Renal cortical epithelial cell (primary cell): ENCODE data around the gene MINDY4. TPM values are rescaled to one million over a fixed set of nuclear protein-coding genes. Genes with fewer than 3 reads are reported as not detected.

ENCODE experiments used
- DNase-seq: peaks from one replicate; pipeline ENCODE4 v3.0.0-alpha.2; 2011; ENCODE audit warnings: low read depth
- total RNA-seq: library from RNA; depleted of rRNA; stranded (reverse); fragments of >200 nt; gene quantifications from 2 replicates; pipeline ENCODE4 v1.2.3, GENCODE V29; 2014

MINDY4 gene
- total RNA-seq, 1 donor from 2014 or later: 8.8 TPM

GRCh38 chr7:30835396-30835915 is 64.2 kb downstream of the MINDY4 start:
- no peak for DNase-seq

GRCh38 chr7:30836991-30837390 is 65.8 kb downstream of the MINDY4 start:
- DNase-seq: no peak

GRCh38 chr7:30837581-30837980 is 66.4 kb downstream of the MINDY4 start:
- DNase-seq: no peak

GRCh38 chr7:30838008-30838407 is 66.8 kb downstream of the MINDY4 start:
- no peak for DNase-seq

- no peak for DNase-seq
Observed at GRCh38 chr7:30840141-30841024, 69.2 kb downstream of the MINDY4 start.

- DNase-seq: no peak
Observed at GRCh38 chr7:30841025-30841735, 70.0 kb downstream of the MINDY4 start.

GRCh38 chr7:30841801-30842541 is 70.8 kb downstream of the MINDY4 start:
- DNase-seq: no peak

GRCh38 chr7:30842542-30843451 is 71.6 kb downstream of the MINDY4 start:
- no peak for DNase-seq

- DNase-seq: no peak
Observed at GRCh38 chr7:30843741-30844482, 72.7 kb downstream of the MINDY4 start.

- no peak for DNase-seq
Observed at GRCh38 chr7:30844483-30844874, 73.3 kb downstream of the MINDY4 start.

GRCh38 chr7:30844916-30845315 is 73.7 kb downstream of the MINDY4 start:
- DNase-seq: no peak

- peak; percentile 17 for DNase-seq
Observed at GRCh38 chr7:30845426-30846135, 74.4 kb downstream of the MINDY4 start.

- peak; percentile 36 for DNase-seq
Observed at GRCh38 chr7:30846378-30846777, 75.2 kb downstream of the MINDY4 start.

GRCh38 chr7:30848121-30848855 is 77.1 kb downstream of the MINDY4 start:
- no peak for DNase-seq

- DNase-seq: no peak
Observed at GRCh38 chr7:30849565-30849964, 78.3 kb downstream of the MINDY4 start.

GRCh38 chr7:30850426-30850825 is 79.2 kb downstream of the MINDY4 start:
- DNase-seq: no peak

- no peak for DNase-seq
Observed at GRCh38 chr7:30851651-30852307, 80.6 kb downstream of the MINDY4 start.

- DNase-seq: no peak
Observed at GRCh38 chr7:30852308-30852684, 81.1 kb downstream of the MINDY4 start.
